Immature natural killer cell (primary cell): ENCODE data around the gene TANGO6. TPM values are rescaled to one million over a fixed set of nuclear protein-coding genes. Genes with fewer than 3 reads are reported as not detected.

Source experiments
- DNase-seq, 3 donors: peaks; one replicate each; pipeline ENCODE4 v3.0.0; 2022; ENCODE audit warnings: mixed read lengths in 1 of 3
- H3K27ac Mint-ChIP-seq, 6 donors: one replicate each; pipeline ENCODE4 v1.8.0; 2020; ENCODE audit warnings: mixed read lengths in 6 of 6, mild to moderate bottlenecking in 5 of 6, inconsistent platforms in 4 of 6, moderate library complexity in 3 of 6
- H3K27me3 Mint-ChIP-seq, 3 donors: one replicate each; pipeline ENCODE4 v1.8.0; 2020 to 2021; ENCODE audit warnings: low read depth in 3 of 3, mild to moderate bottlenecking in 3 of 3, mixed read lengths in 3 of 3, moderate library complexity in 3 of 3, inconsistent platforms in 1 of 3
- H3K36me3 Mint-ChIP-seq, 3 donors: one replicate each; pipeline ENCODE4 v1.8.0; 2020; ENCODE audit warnings: mixed read lengths in 3 of 3, inconsistent platforms in 2 of 3, mild to moderate bottlenecking in 2 of 3
- H3K4me1 Mint-ChIP-seq, 2 donors: one replicate each; pipeline ENCODE4 v1.8.0; 2020; ENCODE audit warnings: inconsistent platforms in 2 of 2, mild to moderate bottlenecking in 2 of 2, mixed read lengths in 2 of 2, moderate library complexity in 1 of 2
- H3K4me3 Mint-ChIP-seq, 5 donors: one replicate each; pipeline ENCODE4 v1.8.0; 2020; ENCODE audit warnings: mild to moderate bottlenecking in 5 of 5, mixed read lengths in 5 of 5, inconsistent platforms in 3 of 5, moderate library complexity in 3 of 5
- H3K9me3 Mint-ChIP-seq, 6 donors: one replicate each; pipeline ENCODE4 v1.8.0; 2020; ENCODE audit warnings: mild to moderate bottlenecking in 6 of 6, mixed read lengths in 6 of 6, inconsistent platforms in 4 of 6, moderate library complexity in 3 of 6
- polyA plus RNA-seq, 3 donors: library from polyadenylated mRNA; unstranded; fragments of 300-500 nt; fragmentation: Illumina TruSeq; gene quantifications; one replicate each; pipeline ENCODE4 v1.2.3, GENCODE V29; 2021

The TANGO6 gene
- polyA plus RNA-seq, 3 donors from 2014 or later, result 8.2 to 16.9 (median 11.5) TPM

GRCh38 chr16:68999114-68999513 lies 155.8 kb downstream of the TANGO6 start:
- Mint-ChIP-seq H3K27ac (no peak overlapping the region), H3K4me3 (no peak overlapping the region), H3K9me3 (peaks cover 0 to 1% (median 0%) of the 10 kb centered on the region in 6 donors), H3K27me3 (peaks cover 0 to 2% (median 0%) of the 10 kb centered on the region in 3 donors), H3K36me3 (peaks cover 0 to 30% (median 22%) of the 10 kb centered on the region in 3 donors), H3K4me1 (no peaks in the 10 kb centered on the region)
- DNase-seq, result no peak

GRCh38 chr16:69003500-69003899 lies 160.2 kb downstream of the TANGO6 start:
- H3K36me3 Mint-ChIP-seq, result peaks cover 0 to 18% (median 16%) of the 10 kb centered on the region in 3 donors
- H3K27me3 Mint-ChIP-seq, result peaks cover 0 to 1% (median 0%) of the 10 kb centered on the region in 3 donors
- DNase-seq, result no peak
- H3K4me3 Mint-ChIP-seq, result no peak overlapping the region
- H3K27ac Mint-ChIP-seq, result no peak overlapping the region
- no peaks in the 10 kb centered on the region for H3K4me1 Mint-ChIP-seq
- H3K9me3 Mint-ChIP-seq, result peaks cover 0 to 1% (median 0%) of the 10 kb centered on the region in 6 donors

- peaks cover 0 to 1% (median 0%) of the 10 kb centered on the region in 6 donors for H3K9me3 Mint-ChIP-seq
- no peaks in the 10 kb centered on the region for H3K4me1 Mint-ChIP-seq
- DNase-seq, result no peak
- H3K36me3 Mint-ChIP-seq, result peaks cover 0 to 18% (median 16%) of the 10 kb centered on the region in 3 donors
- peaks cover 0 to 1% (median 0%) of the 10 kb centered on the region in 3 donors for H3K27me3 Mint-ChIP-seq
- no peak overlapping the region for H3K27ac Mint-ChIP-seq
- H3K4me3 Mint-ChIP-seq, result no peak overlapping the region
Observed at GRCh38 chr16:69005641-69006355, 162.5 kb downstream of the TANGO6 start.

GRCh38 chr16:69012906-69013305 lies 169.6 kb downstream of the TANGO6 start:
- no peaks in the 10 kb centered on the region for H3K4me1 Mint-ChIP-seq
- H3K27ac Mint-ChIP-seq, result no peak overlapping the region
- DNase-seq, result no peak
- H3K9me3 Mint-ChIP-seq, result no peaks in the 10 kb centered on the region
- H3K36me3 Mint-ChIP-seq, result peaks cover 4 to 8% (median 4%) of the 10 kb centered on the region in 3 donors
- H3K4me3 Mint-ChIP-seq, result no peak overlapping the region
- no peaks in the 10 kb centered on the region for H3K27me3 Mint-ChIP-seq

GRCh38 chr16:69013991-69014390 lies 170.7 kb downstream of the TANGO6 start:
- no peak overlapping the region for H3K27ac Mint-ChIP-seq
- DNase-seq, result no peak
- no peaks in the 10 kb centered on the region for H3K4me1 Mint-ChIP-seq
- H3K36me3 Mint-ChIP-seq, result peaks cover 4 to 8% (median 4%) of the 10 kb centered on the region in 3 donors
- no peaks in the 10 kb centered on the region for H3K27me3 Mint-ChIP-seq
- no peak overlapping the region for H3K4me3 Mint-ChIP-seq
- H3K9me3 Mint-ChIP-seq, result no peaks in the 10 kb centered on the region

- Mint-ChIP-seq H3K36me3 (peaks cover 4 to 8% (median 4%) of the 10 kb centered on the region in 3 donors), H3K27ac (no peak overlapping the region), H3K4me3 (no peak overlapping the region), H3K27me3 (peaks cover 0 to 2% (median 0%) of the 10 kb centered on the region in 3 donors), H3K4me1 (no peaks in the 10 kb centered on the region), H3K9me3 (no peaks in the 10 kb centered on the region)
- DNase-seq, result no peak
Observed at GRCh38 chr16:69014811-69015210, 171.5 kb downstream of the TANGO6 start.

- H3K36me3 Mint-ChIP-seq, result peaks cover 4 to 10% (median 8%) of the 10 kb centered on the region in 3 donors
- no peak overlapping the region for H3K4me3 Mint-ChIP-seq
- H3K27me3 Mint-ChIP-seq, result peaks cover 0 to 2% (median 0%) of the 10 kb centered on the region in 3 donors
- H3K4me1 Mint-ChIP-seq, result no peaks in the 10 kb centered on the region
- H3K9me3 Mint-ChIP-seq, result no peaks in the 10 kb centered on the region
- no peak for DNase-seq
- no peak overlapping the region for H3K27ac Mint-ChIP-seq
Observed at GRCh38 chr16:69017036-69017783, 173.9 kb downstream of the TANGO6 start.

- Mint-ChIP-seq H3K4me3 (no peak overlapping the region), H3K27me3 (peaks cover 0 to 2% (median 0%) of the 10 kb centered on the region in 3 donors), H3K36me3 (peaks cover 4 to 8% (median 7%) of the 10 kb centered on the region in 3 donors), H3K9me3 (no peaks in the 10 kb centered on the region), H3K27ac (no peak overlapping the region), H3K4me1 (no peaks in the 10 kb centered on the region)
- no peak for DNase-seq
Observed at GRCh38 chr16:69019811-69020210, 176.5 kb downstream of the TANGO6 start.

- no peaks in the 10 kb centered on the region for H3K4me1 Mint-ChIP-seq
- no peak for DNase-seq
- H3K27me3 Mint-ChIP-seq, result no peaks in the 10 kb centered on the region
- H3K4me3 Mint-ChIP-seq, result no peak overlapping the region
- H3K36me3 Mint-ChIP-seq, result peaks cover 0 to 24% (median 17%) of the 10 kb centered on the region in 3 donors
- H3K9me3 Mint-ChIP-seq, result no peaks in the 10 kb centered on the region
- no peak overlapping the region for H3K27ac Mint-ChIP-seq
Observed at GRCh38 chr16:69029121-69029520, 185.8 kb downstream of the TANGO6 start.

GRCh38 chr16:69031877-69032301 lies 188.6 kb downstream of the TANGO6 start:
- H3K4me3 Mint-ChIP-seq, result no peak overlapping the region
- DNase-seq, result no peak
- no peaks in the 10 kb centered on the region for H3K27me3 Mint-ChIP-seq
- no peak overlapping the region for H3K27ac Mint-ChIP-seq
- peaks cover 0 to 18% (median 8%) of the 10 kb centered on the region in 3 donors for H3K36me3 Mint-ChIP-seq
- H3K9me3 Mint-ChIP-seq, result no peaks in the 10 kb centered on the region
- no peaks in the 10 kb centered on the region for H3K4me1 Mint-ChIP-seq

- H3K36me3 Mint-ChIP-seq, result peaks cover 0 to 12% (median 8%) of the 10 kb centered on the region in 3 donors
- H3K4me3 Mint-ChIP-seq, result no peak overlapping the region
- H3K27me3 Mint-ChIP-seq, result no peaks in the 10 kb centered on the region
- no peak overlapping the region for H3K27ac Mint-ChIP-seq
- DNase-seq, result no peak
- H3K4me1 Mint-ChIP-seq, result no peaks in the 10 kb centered on the region
- H3K9me3 Mint-ChIP-seq, result no peaks in the 10 kb centered on the region
Observed at GRCh38 chr16:69033151-69033949, 190.0 kb downstream of the TANGO6 start.

GRCh38 chr16:69035375-69035774 lies 192.0 kb downstream of the TANGO6 start:
- peaks cover 0 to 6% (median under 1%) of the 10 kb centered on the region in 3 donors for H3K36me3 Mint-ChIP-seq
- no peak for DNase-seq
- H3K4me3 Mint-ChIP-seq, result no peak overlapping the region
- H3K27ac Mint-ChIP-seq, result no peak overlapping the region
- H3K27me3 Mint-ChIP-seq, result no peaks in the 10 kb centered on the region
- H3K4me1 Mint-ChIP-seq, result no peaks in the 10 kb centered on the region
- no peaks in the 10 kb centered on the region for H3K9me3 Mint-ChIP-seq

- no peaks in the 10 kb centered on the region for H3K4me1 Mint-ChIP-seq
- no peak for DNase-seq
- no peak overlapping the region for H3K4me3 Mint-ChIP-seq
- peaks cover 7 to 16% (median 9%) of the 10 kb centered on the region in 3 donors for H3K36me3 Mint-ChIP-seq
- no peak overlapping the region for H3K27ac Mint-ChIP-seq
- H3K27me3 Mint-ChIP-seq, result no peaks in the 10 kb centered on the region
- H3K9me3 Mint-ChIP-seq, result no peaks in the 10 kb centered on the region
Observed at GRCh38 chr16:69036399-69037091, 193.2 kb downstream of the TANGO6 start.
